OCI-LY7 (cell line): ENCODE results near the gene TRIM71. TPM values are rescaled to one million over a fixed set of nuclear protein-coding genes. Genes with fewer than 3 reads are reported as not detected.

Experiments
- BruUV-seq: library from RNA; stranded (reverse); fragments of 400-500 nt; replicated peaks from 2 replicates; lab custom pipeline; 2021; lab: Mats Ljungman, UMichigan
- CTCF ChIA-PET: fragments of 300-600 bp; sonication (Branson Sonifier 250); formaldehyde crosslinking; loops from one replicate; lab custom pipeline; 2022; ENCODE audit warnings: antibody characterized with exemption; ENCODE audit not compliant: unreplicated experiment; lab: Charles Lee
- POLR2A ChIA-PET: fragments of 300-600 bp; sonication (Branson Sonifier 250); formaldehyde crosslinking; loops from one replicate; lab custom pipeline; 2022; ENCODE audit warnings: antibody characterized with exemption; lab: Charles Lee
- DNase-seq: peaks from one replicate; pipeline ENCODE4 v3.0.0-alpha.2; 2015; ENCODE audit warnings: low spot score
- H2AFZ ChIP-seq: fragments of 200-600 bp; sonication (generic), shearing (Covaris generic); 2 replicates; pipeline ENCODE4 v1.6.1; 2014; ENCODE audit warnings: mild to moderate bottlenecking, antibody characterized with exemption, low read length, moderate library complexity
- H3K27ac ChIP-seq: fragments of 200-600 bp; sonication (generic); 2 replicates; pipeline ENCODE4 v1.5.1; 2014; ENCODE audit warnings: mixed run types, low read depth, mild to moderate bottlenecking, moderate library complexity, low read length, inconsistent platforms; ENCODE audit not compliant: poor library complexity, severe bottlenecking
- H3K36me3 ChIP-seq: fragments of 200-600 bp; sonication (generic); 2 replicates; pipeline ENCODE4 v1.6.1; 2014; ENCODE audit warnings: mild to moderate bottlenecking, antibody characterized with exemption, low read length, moderate library complexity, mixed read lengths; ENCODE audit not compliant: insufficient read depth
- H3K4me1 ChIP-seq: fragments of 200-600 bp; sonication (generic); 2 replicates; pipeline ENCODE4 v1.5.1; 2014; ENCODE audit warnings: mild to moderate bottlenecking, low read length; ENCODE audit not compliant: insufficient read depth, poor library complexity, severe bottlenecking
- H3K4me2 ChIP-seq: fragments of 200-600 bp; sonication (generic); 2 replicates; pipeline ENCODE4 v1.6.1; 2014; ENCODE audit warnings: mild to moderate bottlenecking, low read length
- H3K4me3 ChIP-seq: fragments of 200-600 bp; sonication (generic); 2 replicates; pipeline ENCODE4 v1.5.1; 2014; ENCODE audit warnings: mild to moderate bottlenecking, low read depth, low read length; ENCODE audit not compliant: poor library complexity, severe bottlenecking
- H3K79me2 ChIP-seq: fragments of 200-600 bp; sonication (generic); 2 replicates; pipeline ENCODE4 v1.6.1; 2016; ENCODE audit warnings: low read depth, mild to moderate bottlenecking, low read length, moderate library complexity, mixed read lengths; ENCODE audit not compliant: insufficient read depth
- H3K9me2 ChIP-seq: fragments of 200-600 bp; sonication (generic); 2 replicates; pipeline ENCODE4 v1.6.1; 2016; ENCODE audit warnings: mild to moderate bottlenecking, low read length, mixed read lengths; ENCODE audit not compliant: insufficient read depth
- H3K9me3 ChIP-seq: fragments of 200-600 bp; sonication (generic); 2 replicates; pipeline ENCODE4 v1.6.1; 2014; ENCODE audit warnings: mild to moderate bottlenecking, mixed run types, low read length, mixed read lengths
- H4K20me1 ChIP-seq: fragments of 200-600 bp; sonication (generic); 2 replicates; pipeline ENCODE4 v1.6.1; 2014; ENCODE audit warnings: mild to moderate bottlenecking, antibody characterized with exemption, low read length, moderate library complexity, mixed read lengths; ENCODE audit not compliant: insufficient read depth
- EZH2phosphoT487 ChIP-seq: fragments of 200-600 bp; sonication (generic); IDR thresholded peaks from 2 replicates; pipeline ENCODE4 v1.6.1; 2018; ENCODE audit warnings: low read depth, borderline replicate concordance, mild to moderate bottlenecking, mixed run types, antibody characterized with exemption, low read length, moderate library complexity, mixed read lengths
- intact Hi-C: fragments of 100-400 bp; cut with micrococcal nuclease; formaldehyde crosslinking; loops from one replicate; pipeline ENCODE4 v1.10.0; 2022; ENCODE audit not compliant: unreplicated experiment
- total RNA-seq, 2 experiments: library from RNA; depleted of rRNA in 1 of 2; stranded (reverse); fragments of >200 nt in 1 of 2; shearing (Covaris generic) in 1 of 2; gene quantifications; 2 replicates each; pipeline ENCODE4 v1.2.3, GENCODE V29; 2014 to 2022
- TF ChIP-seq, protein P1 (sequence below): fragments of 200-600 bp; sonication (generic); conservative IDR thresholded peaks from 2 replicates; pipeline ENCODE4 v1.5.1; 2014; ENCODE audit warnings: mild to moderate bottlenecking, antibody characterized with exemption, low read length, moderate library complexity, mixed read lengths

Gene TRIM71
- total RNA-seq, 2 experiments from 2014 or later = not detected

DNA sequence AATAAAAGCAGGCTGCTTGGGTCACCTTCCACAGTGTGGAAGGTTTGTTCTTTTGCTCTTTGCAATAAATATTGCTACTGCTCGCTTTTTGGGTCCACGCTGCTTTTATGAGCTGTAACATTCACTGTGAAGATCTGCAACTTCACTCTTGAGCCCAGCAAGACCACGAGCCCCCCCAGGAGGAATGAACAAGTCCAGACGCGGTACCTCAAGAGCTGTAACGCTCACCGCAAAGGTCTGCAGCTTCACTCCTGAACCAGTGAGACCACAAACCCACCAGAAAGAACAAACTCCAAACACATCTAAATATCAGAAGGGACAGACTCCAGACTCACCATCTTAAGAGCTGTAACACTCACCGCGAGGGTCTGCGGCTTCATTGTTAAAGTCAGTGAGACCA lies 86.2 kb downstream of the TRIM71 start:
- ChIA-PET CTCF (no interaction called here), POLR2A (no interaction called here)
- TF ChIP-seq EZH2phosphoT487 = no peak
- TF ChIP-seq, protein P1, sequence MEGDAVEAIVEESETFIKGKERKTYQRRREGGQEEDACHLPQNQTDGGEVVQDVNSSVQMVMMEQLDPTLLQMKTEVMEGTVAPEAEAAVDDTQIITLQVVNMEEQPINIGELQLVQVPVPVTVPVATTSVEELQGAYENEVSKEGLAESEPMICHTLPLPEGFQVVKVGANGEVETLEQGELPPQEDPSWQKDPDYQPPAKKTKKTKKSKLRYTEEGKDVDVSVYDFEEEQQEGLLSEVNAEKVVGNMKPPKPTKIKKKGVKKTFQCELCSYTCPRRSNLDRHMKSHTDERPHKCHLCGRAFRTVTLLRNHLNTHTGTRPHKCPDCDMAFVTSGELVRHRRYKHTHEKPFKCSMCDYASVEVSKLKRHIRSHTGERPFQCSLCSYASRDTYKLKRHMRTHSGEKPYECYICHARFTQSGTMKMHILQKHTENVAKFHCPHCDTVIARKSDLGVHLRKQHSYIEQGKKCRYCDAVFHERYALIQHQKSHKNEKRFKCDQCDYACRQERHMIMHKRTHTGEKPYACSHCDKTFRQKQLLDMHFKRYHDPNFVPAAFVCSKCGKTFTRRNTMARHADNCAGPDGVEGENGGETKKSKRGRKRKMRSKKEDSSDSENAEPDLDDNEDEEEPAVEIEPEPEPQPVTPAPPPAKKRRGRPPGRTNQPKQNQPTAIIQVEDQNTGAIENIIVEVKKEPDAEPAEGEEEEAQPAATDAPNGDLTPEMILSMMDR = no peak
- Histone ChIP-seq H3K4me1 (no peaks in the 10 kb centered on the region), H3K79me2 (no peaks in the 10 kb centered on the region), H3K4me3 (no peak overlapping the region), H3K9me3 (no peaks in the 10 kb centered on the region), H3K27ac (no peak overlapping the region), H3K36me3 (no peaks in the 10 kb centered on the region), H4K20me1 (no peaks in the 10 kb centered on the region), H2AFZ (no peak overlapping the region), H3K9me2 (no peaks in the 10 kb centered on the region), H3K4me2 (no peak overlapping the region)
- intact Hi-C loops = no loop called here
- DNase-seq = no peak
- BruUV-seq = no TSS peak

GRCh38 chr3:32909999-32910398 lies 92.2 kb downstream of the TRIM71 start:
- H3K4me2 ChIP-seq = no peak overlapping the region
- POLR2A ChIA-PET = interaction anchor here (0.8 to 0.9 kb wide), 2 partner anchors 51 to 109 kb away, joined by 4 read pairs; no protein-coding TSS in a partner anchor
- intact Hi-C loops = no loop called here
- DNase-seq = no peak
- no peak for TF ChIP-seq EZH2phosphoT487
- TF ChIP-seq, protein P1 = no peak
- no peaks in the 10 kb centered on the region for H3K36me3 ChIP-seq
- no TSS peak for BruUV-seq
- H3K9me2 ChIP-seq = no peaks in the 10 kb centered on the region
- H2AFZ ChIP-seq = no peak overlapping the region
- no peaks in the 10 kb centered on the region for H3K79me2 ChIP-seq
- CTCF ChIA-PET = no interaction called here
- no peaks in the 10 kb centered on the region for H3K4me1 ChIP-seq
- no peaks in the 10 kb centered on the region for H3K9me3 ChIP-seq
- H4K20me1 ChIP-seq = no peaks in the 10 kb centered on the region
- no peak overlapping the region for H3K27ac ChIP-seq
- no peak overlapping the region for H3K4me3 ChIP-seq

DNA sequence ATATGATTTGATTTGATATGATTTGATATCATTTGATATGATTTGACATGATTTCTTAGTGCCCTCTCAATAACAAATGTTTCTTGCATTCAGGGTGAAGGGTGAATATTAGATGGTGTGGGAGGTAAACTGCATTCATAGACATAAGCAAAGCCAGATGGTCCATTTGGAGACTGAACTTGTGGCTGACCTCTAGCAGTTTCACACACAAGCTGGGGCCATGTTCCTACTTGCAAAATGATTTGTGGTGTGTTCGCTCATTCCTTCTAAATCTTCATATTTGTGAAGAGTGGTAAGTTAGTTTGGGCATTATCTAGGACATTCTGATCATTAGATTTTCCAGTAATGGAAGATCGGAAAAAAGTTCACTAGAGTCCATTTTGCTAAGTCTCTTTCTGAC lies 93.2 kb downstream of the TRIM71 start:
- CTCF ChIA-PET = no interaction called here
- Histone ChIP-seq H3K4me3 (no peak overlapping the region), H3K9me2 (no peaks in the 10 kb centered on the region), H3K79me2 (no peaks in the 10 kb centered on the region), H2AFZ (no peak overlapping the region), H3K4me2 (no peak overlapping the region), H3K36me3 (no peaks in the 10 kb centered on the region), H3K9me3 (no peaks in the 10 kb centered on the region), H3K4me1 (no peaks in the 10 kb centered on the region), H3K27ac (no peak overlapping the region), H4K20me1 (no peaks in the 10 kb centered on the region)
- POLR2A ChIA-PET = interaction anchor here (0.7 to 0.8 kb wide), 2 partner anchors 52 to 857 kb away, joined by 3 to 4 read pairs; no protein-coding TSS in a partner anchor
- no peak for DNase-seq
- TF ChIP-seq EZH2phosphoT487 = no peak
- TF ChIP-seq, protein P1 = no peak
- intact Hi-C loops = no loop called here
- no TSS peak for BruUV-seq
